ENCODE data around the gene PLEKHG5. TPM values are rescaled to one million over a fixed set of nuclear protein-coding genes. Genes with fewer than 3 reads are reported as not detected.

The PLEKHG5 gene
- total and polyA plus RNA-seq, 4 donors, result 0.28 to 1.9 (median 1.1) TPM

GRCh38 chr1:6474815-6475282, 16.6 kb downstream of the PLEKHG5 start:
- TF ChIP-seq, protein P1, sequence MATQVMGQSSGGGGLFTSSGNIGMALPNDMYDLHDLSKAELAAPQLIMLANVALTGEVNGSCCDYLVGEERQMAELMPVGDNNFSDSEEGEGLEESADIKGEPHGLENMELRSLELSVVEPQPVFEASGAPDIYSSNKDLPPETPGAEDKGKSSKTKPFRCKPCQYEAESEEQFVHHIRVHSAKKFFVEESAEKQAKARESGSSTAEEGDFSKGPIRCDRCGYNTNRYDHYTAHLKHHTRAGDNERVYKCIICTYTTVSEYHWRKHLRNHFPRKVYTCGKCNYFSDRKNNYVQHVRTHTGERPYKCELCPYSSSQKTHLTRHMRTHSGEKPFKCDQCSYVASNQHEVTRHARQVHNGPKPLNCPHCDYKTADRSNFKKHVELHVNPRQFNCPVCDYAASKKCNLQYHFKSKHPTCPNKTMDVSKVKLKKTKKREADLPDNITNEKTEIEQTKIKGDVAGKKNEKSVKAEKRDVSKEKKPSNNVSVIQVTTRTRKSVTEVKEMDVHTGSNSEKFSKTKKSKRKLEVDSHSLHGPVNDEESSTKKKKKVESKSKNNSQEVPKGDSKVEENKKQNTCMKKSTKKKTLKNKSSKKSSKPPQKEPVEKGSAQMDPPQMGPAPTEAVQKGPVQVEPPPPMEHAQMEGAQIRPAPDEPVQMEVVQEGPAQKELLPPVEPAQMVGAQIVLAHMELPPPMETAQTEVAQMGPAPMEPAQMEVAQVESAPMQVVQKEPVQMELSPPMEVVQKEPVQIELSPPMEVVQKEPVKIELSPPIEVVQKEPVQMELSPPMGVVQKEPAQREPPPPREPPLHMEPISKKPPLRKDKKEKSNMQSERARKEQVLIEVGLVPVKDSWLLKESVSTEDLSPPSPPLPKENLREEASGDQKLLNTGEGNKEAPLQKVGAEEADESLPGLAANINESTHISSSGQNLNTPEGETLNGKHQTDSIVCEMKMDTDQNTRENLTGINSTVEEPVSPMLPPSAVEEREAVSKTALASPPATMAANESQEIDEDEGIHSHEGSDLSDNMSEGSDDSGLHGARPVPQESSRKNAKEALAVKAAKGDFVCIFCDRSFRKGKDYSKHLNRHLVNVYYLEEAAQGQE (IDR thresholded peaks at IDR 0.05), result no peak
- TF ChIP-seq ZBTB33 (IDR thresholded peaks at IDR 0.05) (no peak), NR2F2 (IDR thresholded peaks at IDR 0.05) (no peak), FOXA1 (IDR thresholded peaks at IDR 0.05) (no peak), HNF4A (conservative IDR thresholded peaks at IDR 0.05) (no peak)
- no peak for DNase-seq (ENCODE audit: low spot score)
- no peak overlapping the region for H3K9ac ChIP-seq (ENCODE audit: low read depth in 1 of 2, low read length in 2 of 2)
- H3K4me3 ChIP-seq (ENCODE audit: low read depth in 1 of 3, low read length in 3 of 3), result no peak overlapping the region
- no peaks in the 10 kb centered on the region for H3K27me3 ChIP-seq (ENCODE audit: control insufficient read depth in 4 of 4, insufficient read depth in 4 of 4, low read length in 3 of 4)
- peaks cover 3 to 17% (median 10%) of the 10 kb centered on the region in 4 donors for H3K4me1 ChIP-seq (ENCODE audit: control insufficient read depth in 4 of 4, insufficient read depth in 4 of 4, low read length in 3 of 4)
- WGBS, result 80% methylated on average over 13 of the region's 13 CpGs
- H3K27ac ChIP-seq (ENCODE audit: low read depth in 1 of 2, low read length in 2 of 2), result no peak overlapping the region
- H3K9me3 ChIP-seq (ENCODE audit: control insufficient read depth in 4 of 4, low read length in 3 of 4), result no peaks in the 10 kb centered on the region
- no peaks in the 10 kb centered on the region for H3K36me3 ChIP-seq (ENCODE audit: control insufficient read depth in 4 of 4, insufficient read depth in 3 of 4, low read depth in 1 of 4, low read length in 3 of 4)

DNA sequence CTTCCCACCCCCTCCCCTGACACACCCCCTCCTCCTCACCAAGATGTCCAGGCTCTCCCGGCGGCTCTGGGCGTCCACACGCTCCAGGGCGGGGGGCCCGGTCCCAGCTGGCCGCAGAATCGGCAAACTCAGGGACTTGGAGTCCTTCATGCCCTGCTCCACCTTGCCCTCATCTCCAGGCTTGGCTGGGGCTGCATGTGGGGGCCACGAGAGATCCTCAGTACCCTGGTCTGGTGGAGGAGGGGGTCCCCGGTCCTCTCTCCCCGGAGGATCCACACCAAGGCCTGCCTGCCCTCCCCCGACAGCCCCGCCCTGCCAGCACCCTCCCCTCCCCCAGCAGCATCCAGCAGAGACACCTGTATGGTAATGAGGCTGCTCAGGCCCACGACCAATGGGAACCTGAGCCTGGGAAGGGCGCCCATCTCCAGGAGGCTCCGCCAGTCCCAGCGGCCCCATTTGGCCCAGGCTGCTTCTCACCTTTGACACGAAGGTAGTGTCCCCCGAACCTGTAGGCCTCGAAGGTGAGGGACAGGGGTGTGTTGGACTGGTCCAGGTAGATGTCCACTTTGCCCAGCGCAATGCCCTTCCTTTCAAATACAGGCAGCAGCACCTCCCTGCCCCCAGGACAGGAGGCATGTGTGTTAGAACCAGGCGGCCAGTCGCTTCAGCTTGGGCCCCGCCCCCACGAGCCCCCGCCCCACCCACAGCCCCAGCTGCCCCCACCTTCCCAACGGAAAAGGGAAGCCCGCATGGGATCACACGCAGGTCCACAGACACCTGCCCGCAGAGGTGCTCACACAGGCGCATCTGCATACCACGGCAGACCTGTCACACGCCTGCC, 17.3 kb downstream of the PLEKHG5 start:
- TF ChIP-seq, protein P1 (IDR thresholded peaks at IDR 0.05), result no peak
- no peak for TF ChIP-seq YY1 (IDR thresholded peaks at IDR 0.05)
- TF ChIP-seq ATF3 (IDR thresholded peaks at IDR 0.05), result no peak
- no peak for TF ChIP-seq FOXA2 (IDR thresholded peaks at IDR 0.05)
- no peak for TF ChIP-seq HNF4A (conservative IDR thresholded peaks at IDR 0.05)
- no peak for TF ChIP-seq FOXA1 (IDR thresholded peaks at IDR 0.05)
- TF ChIP-seq RAD21 (IDR thresholded peaks at IDR 0.05), result no peak
- no peak for TF ChIP-seq TAF1 (conservative IDR thresholded peaks at IDR 0.05)
- no peak for TF ChIP-seq ZBTB33 (IDR thresholded peaks at IDR 0.05)
- TF ChIP-seq, protein P2, sequence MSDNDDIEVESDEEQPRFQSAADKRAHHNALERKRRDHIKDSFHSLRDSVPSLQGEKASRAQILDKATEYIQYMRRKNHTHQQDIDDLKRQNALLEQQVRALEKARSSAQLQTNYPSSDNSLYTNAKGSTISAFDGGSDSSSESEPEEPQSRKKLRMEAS (IDR thresholded peaks at IDR 0.05), result no peak
- TF ChIP-seq, protein P3, sequence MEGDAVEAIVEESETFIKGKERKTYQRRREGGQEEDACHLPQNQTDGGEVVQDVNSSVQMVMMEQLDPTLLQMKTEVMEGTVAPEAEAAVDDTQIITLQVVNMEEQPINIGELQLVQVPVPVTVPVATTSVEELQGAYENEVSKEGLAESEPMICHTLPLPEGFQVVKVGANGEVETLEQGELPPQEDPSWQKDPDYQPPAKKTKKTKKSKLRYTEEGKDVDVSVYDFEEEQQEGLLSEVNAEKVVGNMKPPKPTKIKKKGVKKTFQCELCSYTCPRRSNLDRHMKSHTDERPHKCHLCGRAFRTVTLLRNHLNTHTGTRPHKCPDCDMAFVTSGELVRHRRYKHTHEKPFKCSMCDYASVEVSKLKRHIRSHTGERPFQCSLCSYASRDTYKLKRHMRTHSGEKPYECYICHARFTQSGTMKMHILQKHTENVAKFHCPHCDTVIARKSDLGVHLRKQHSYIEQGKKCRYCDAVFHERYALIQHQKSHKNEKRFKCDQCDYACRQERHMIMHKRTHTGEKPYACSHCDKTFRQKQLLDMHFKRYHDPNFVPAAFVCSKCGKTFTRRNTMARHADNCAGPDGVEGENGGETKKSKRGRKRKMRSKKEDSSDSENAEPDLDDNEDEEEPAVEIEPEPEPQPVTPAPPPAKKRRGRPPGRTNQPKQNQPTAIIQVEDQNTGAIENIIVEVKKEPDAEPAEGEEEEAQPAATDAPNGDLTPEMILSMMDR (IDR thresholded peaks at IDR 0.05; ENCODE audit: low read depth, low read length, missing input control), result no peak
- TF ChIP-seq HNF4G (IDR thresholded peaks at IDR 0.05), result no peak
- TF ChIP-seq GABPA (IDR thresholded peaks at IDR 0.05 in 1 of 2, conservative IDR thresholded peaks at IDR 0.05 in 1 of 2), result no peak
- TF ChIP-seq EGR1 (IDR thresholded peaks at IDR 0.05; ENCODE audit: low read depth in 2 of 2), result no peak
- no peak for TF ChIP-seq NR2F2 (IDR thresholded peaks at IDR 0.05)
- Histone ChIP-seq H3K27ac (ENCODE audit: low read depth in 1 of 2, low read length in 2 of 2) (no peak overlapping the region), H3K9me3 (ENCODE audit: control insufficient read depth in 4 of 4, low read length in 3 of 4) (no peaks in the 10 kb centered on the region), H3K4me1 (ENCODE audit: control insufficient read depth in 4 of 4, insufficient read depth in 4 of 4, low read length in 3 of 4) (peaks cover 3 to 17% (median 10%) of the 10 kb centered on the region in 4 donors), H3K36me3 (ENCODE audit: control insufficient read depth in 4 of 4, insufficient read depth in 3 of 4, low read depth in 1 of 4, low read length in 3 of 4) (no peaks in the 10 kb centered on the region), H3K4me3 (ENCODE audit: low read depth in 1 of 3, low read length in 3 of 3) (no peak overlapping the region), H3K9ac (ENCODE audit: low read depth in 1 of 2, low read length in 2 of 2) (no peak overlapping the region), H3K27me3 (ENCODE audit: control insufficient read depth in 4 of 4, insufficient read depth in 4 of 4, low read length in 3 of 4) (no peaks in the 10 kb centered on the region)
- no peak for DNase-seq (ENCODE audit: low spot score)
- 77% methylated on average over 33 of the region's 33 CpGs for WGBS
